NCI-H460 (cell line): ENCODE measurements around the gene MLEC. TPM values are rescaled to one million over a fixed set of nuclear protein-coding genes. Genes with fewer than 3 reads are reported as not detected.
"Not testable (repeated sequence)": the region's sequence is repeated elsewhere in the genome, so short reads cannot be mapped to it uniquely, and the experiment has no call there.

ENCODE experiments used
- DNase-seq: peaks from one replicate; pipeline ENCODE4 v3.0.0-alpha.2; 2016; ENCODE audit warnings: low read depth; ENCODE audit errors: extremely low read depth
- total RNA-seq: library from RNA; depleted of rRNA; stranded (reverse); fragments of >200 nt; shearing (Covaris generic); gene quantifications from 2 replicates; pipeline ENCODE4 v1.2.3, GENCODE V29; 2014

Gene MLEC
- total RNA-seq, 1 experiment from 2014 or later, result 76.6 TPM

DNA sequence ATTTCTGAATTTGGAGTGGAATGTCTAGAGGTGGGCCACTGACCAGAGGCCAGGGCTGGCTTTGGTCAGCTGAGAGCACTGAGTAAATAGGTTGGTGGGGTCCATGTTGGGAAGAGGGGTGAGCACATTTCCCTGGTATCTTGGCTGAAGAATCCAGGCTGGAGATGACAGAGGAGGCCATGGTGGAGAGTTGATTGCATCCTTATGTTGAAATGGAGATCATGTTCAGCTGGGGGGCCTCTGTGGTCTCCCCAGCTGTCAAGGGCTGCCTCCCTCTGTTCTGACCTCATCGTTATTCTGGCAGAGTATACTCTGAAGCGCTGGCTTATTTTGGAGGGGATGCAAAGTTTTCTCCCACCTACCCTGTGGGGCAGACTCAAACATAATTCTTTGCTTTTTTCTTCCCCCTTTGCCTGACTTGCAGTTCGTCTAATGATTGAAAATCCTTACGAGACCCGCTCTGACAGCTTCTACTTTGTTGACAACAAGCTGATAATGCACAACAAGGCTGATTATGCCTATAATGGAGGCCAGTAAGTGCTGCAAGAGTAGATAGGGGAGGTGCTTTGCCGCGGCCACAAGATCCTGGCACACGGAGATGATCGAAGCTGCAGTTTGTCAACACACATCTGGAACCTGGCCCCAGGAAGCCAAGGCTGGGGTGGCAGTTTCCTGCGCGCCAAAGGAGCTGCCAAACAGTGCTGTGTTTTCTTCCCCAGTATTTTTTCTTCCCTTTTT, 32.7 kb downstream of the MLEC start:
- no peak for DNase-seq

DNA sequence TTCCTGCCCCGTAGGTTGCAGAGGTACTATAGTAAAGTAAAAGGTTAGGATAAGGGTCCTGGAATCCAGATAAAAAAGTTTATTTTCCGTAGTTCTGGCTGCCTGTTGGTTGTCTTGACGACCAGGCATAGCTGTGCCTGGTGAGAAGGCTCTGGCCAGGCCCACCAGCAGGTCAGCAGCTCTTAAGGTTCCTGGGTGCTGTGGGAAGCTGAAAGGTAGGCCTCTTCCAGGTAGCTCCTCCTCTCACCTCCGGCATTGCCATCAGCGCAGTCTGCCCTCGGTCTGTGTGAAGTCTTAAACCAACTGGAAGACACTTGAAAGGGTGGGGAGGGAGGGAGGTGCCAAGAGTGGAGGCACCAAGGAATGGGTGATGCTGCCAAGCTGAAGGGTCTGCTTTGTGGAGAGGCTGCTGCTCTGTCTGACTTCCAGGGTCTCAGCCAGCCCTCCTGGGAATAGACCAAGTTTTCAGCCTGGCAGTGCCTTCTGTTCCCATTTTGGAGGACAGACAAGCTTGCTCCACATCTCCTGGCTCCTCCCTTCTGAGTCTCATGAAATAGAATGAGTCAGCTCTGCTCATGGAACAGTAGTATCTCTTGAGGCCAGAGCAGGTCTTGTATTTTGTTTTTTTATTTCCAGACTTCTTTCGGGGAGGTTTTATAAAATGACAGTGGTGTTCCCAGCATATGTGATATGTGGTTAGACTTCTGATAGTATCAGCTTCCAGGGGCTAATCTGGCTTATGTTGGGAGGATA, 33.5 kb downstream of the MLEC start:
- no peak for DNase-seq

DNA sequence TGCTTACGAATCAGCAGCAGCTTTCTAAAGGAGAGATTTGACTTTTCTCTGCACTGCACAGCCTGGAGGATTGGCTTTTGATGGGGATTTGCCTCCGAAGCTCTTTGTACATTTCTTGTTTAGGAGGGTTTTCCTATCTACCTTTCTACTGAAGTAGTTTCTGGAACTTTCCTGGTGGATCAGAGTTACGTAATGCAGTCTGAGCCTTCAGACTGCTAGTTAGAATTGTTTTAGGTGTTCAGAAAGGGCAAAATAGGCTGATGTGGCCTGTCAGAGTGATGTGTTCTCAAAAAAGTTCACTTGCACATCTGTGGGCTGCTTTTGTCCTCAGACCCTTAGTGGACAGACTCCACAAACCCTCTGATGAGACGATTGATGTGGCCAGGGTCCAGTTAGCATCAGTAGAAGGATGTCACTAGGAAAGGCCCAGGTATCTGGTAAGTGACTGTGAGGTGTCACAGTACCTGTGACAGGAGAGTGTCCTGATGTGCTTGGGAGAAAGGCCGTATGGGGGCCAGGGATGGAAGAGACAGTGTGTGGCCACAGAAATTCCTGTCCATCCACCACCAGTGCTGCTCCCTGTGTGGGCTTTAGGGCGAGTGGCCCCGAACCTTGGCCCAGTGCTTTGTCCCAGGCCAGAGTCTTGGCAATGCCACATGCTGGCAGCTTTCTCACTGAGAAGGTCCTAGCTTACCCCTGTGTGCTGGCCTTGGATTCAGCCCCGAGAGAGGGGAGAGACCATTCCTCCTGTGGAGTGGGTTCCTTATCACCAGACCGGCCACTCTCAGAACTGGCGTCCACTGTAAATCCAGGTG, 34.2 kb downstream of the MLEC start:
- no peak for DNase-seq

DNA sequence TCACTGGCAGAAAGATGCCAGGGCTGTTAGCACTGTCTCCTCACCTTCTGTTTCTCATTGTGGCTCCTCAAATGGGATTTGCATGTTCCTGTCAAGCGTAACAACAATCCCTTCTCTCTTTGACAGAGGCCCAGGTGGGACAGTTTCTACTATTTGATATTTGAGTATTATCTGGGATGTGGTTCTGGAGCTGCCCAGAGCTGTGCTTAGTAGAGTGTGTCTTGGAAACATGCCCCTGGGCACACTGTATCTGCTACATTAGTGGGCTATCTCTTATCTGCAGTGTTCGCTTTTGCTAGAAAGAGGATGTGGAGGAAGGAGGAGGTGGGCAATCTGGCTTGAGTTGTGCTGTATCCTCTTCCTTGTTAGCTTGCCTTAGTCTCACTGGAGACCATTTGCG, 34.9 kb downstream of the MLEC start:
- no peak for DNase-seq

DNA sequence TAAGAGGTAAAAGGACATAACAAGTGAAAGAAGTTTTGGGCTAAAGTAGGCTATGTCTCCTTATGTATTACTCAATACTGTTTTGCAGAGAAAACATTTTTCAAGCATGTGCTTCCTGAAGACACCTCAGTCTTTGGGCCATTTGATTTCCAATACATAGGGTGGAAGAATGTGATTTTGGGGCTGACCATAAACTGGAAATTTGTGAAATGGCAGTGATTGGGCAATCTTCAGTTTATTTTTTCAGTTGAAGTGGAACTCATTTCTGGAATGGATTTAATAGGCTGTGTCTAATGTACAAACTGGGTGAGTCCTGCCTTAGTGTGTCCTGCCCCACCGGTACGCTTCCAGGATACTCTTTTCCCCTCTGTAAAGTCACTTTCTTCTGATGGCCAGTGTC, 35.8 kb downstream of the MLEC start:
- DNase-seq, result no peak

DNA sequence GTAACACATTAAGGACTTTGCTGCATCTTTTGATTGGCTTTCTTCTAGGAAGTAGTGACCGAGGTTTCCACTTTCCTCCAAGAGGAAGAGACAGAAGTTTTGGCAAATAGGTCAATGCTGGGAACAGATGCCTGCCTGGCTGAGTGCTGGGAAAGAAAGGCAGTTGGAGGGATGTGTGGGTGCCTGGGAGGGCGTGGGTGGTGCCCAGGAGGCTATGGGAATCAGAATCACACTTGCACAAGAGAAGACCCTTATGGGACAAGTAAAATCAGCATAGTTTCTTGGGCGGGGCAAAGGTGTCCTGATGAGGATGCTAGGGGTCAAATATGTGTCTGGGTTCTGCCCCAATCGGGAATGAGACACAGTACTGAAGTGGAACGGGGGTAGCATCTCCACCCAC, 37.8 kb downstream of the MLEC start:
- DNase-seq, result no peak

DNA sequence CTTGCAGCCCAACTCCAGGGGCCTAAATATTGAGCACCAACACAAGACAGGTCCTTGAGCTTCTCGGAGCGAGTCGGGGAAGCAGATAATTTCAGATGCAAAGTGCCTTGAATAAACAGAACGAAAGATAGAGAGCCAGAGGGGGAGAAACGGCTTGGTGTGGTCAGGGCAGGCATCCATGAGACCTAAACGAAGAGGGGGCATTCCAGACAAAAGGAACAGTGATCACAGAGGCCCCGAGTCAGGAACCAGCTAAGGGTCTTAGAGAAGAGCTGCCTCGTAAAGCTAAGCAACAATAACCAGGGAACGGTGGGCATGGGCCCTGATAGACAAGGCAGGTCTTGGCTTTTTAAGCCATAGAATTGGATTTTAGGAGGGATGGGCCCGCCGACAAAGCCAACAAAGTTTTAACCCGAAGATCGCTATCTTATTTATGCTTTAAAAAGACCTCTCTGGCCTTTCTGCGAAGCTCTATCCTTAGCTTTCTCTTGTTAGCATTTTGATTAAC, 38.3 kb downstream of the MLEC start:
- no peak for DNase-seq

DNA sequence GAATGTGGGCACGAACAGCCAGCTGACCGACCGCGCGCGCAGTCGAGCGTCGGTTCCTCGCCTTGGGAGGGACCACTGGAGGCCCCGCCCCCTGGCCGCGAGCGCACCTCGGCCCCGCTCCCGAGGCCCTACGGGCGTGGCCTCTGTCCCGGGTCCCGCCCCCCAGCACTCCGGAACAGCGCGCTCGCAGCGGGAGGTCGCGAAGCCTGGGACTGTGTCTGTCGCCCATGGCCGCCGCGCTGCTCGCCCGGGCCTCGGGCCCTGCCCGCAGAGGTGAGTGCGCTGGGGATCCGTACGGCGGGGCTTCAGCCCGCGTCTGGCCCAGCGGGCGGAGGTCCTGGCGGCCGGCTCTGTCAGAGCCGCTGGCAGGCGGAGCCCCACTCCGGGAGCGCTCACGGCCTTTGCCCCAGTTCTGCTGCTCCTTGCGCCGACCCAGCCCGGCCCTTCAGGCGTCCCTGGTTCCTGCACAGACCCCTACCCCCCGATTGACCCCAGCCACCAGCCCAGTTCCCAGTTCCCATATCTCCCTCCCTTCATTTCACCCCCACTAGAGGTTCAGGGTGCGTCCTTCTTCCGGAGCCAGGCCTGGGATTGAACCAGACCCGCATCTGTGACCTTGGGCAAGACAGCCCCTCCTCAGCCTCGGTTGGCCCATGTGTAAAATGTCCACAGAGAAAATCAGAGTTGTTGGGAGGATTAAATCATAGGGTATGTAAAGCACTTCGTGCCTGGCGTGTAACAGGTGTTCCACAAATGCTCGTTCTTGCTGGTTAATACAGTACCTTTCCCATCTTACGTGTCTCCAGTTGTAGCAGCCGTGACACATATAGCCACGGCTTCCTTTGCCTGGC, 38.9 kb downstream of the MLEC start, which contains the start of gene ACADS:
Gene ACADS, plus strand, starts transcription at position 168 of the 851 bp plus-strand sequence. Its CDS starts 60 bp downstream, at position 228.
- DNase-seq, result peak; percentile 86

DNA sequence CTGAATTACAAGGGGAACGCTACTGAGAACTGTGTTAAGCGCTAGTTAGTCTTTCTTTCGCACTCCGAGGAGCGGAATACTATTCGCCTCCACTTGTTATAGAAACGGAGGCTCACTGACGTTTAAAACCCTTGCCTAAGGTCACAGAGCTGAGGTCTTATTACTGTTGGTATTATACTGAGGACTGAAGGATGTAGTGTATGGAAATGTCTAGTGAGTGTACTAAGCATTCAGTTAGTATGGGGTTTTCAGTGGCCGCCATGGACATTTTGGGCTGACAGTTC, 39.5 kb downstream of the MLEC start:
- DNase-seq, result no peak

DNA sequence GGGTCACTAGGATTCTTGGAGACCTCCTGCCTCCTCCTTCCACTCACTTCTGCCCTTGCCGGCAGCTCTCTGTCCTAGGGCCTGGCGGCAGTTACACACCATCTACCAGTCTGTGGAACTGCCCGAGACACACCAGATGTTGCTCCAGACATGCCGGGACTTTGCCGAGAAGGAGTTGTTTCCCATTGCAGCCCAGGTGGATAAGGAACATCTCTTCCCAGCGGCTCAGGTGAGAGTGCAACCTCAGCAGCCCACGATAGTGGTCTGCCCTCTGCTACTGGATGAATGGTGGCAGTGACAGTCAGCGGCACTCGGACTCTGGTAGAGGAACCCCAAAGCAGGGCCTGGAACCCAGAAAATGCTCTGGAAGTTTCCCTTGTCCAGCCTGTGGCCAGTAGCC, 40.0 kb downstream of the MLEC start:
- DNase-seq, result no peak

DNA sequence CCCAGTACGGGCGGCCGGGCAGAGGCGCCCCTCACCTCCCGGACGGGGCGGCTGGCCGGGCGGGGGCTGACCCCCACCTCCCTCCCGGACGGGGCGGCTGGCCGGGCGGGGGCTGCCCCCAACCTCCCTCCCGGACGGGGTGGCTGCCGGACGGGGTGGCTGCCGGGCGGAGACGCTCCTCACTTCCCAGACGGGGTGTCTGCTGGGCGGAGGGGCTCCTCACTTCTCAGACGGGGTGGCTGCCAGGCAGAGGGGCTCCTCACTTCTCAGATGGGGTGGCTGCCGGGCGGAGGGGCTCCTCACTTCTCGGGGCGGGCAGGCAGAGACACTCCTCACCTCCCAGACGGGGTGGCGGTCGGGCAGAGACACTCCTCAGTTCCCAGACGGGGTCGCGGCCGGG, 45.2 kb downstream of the MLEC start:
- not testable (repeated sequence) for DNase-seq

DNA sequence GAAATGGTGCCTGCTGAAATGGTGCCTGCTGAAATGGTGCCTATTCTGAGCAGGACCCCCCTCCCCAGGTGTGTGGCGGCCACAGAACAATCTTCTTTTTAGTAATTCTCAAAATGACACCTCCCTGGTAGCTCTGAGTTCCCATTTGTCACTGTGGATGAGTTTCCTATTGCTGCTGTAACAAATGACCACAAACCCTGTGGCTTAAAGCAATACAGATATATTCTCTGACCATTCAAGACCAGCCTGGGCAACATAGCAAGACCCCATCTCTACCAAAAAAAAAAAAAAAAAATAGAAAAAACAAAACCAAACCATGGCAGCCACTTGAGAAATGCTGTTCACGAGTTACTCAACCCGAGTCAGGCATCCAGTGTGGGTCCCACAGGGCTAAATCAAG, 46.6 kb downstream of the MLEC start:
- DNase-seq, result no peak

DNA sequence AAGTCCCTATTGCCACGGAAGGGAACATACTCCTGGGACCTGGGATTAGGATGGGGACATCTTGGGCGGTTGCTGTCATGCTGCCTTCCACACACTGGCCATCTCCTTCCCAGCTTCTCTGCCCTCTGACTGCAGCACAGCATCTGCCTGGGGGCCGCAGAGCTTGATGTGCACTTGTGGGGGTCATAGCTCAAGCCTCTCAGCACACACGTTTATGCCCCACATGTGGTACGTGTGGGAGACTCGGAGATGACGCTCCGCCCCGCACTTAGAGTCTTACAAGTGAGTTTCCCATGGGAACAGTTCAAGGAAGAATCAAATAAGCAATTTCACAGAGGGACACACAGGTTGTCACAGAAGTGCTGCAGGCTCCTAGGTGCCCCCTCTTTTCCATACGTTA, 47.3 kb downstream of the MLEC start:
- DNase-seq, result no peak

DNA sequence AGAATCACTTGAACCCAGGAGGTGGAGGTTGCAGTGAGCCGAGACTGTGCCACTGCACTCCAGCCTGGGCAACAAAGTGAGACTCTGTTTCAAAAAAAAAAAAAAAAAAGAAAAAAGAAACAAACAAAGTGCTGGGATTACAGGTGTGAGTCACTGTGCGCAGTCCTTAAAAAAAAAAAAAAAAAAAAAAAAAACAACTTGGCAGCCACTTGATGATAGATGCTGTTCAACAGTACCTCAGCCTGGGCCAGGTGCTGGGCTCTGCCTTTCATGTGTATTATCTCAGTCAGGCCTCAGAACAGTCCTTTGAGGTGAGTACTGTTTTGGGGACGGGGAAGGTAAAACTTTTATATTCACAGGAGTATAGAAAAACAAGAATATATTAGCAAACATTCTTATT, 48.2 kb downstream of the MLEC start:
- no peak for DNase-seq

DNA sequence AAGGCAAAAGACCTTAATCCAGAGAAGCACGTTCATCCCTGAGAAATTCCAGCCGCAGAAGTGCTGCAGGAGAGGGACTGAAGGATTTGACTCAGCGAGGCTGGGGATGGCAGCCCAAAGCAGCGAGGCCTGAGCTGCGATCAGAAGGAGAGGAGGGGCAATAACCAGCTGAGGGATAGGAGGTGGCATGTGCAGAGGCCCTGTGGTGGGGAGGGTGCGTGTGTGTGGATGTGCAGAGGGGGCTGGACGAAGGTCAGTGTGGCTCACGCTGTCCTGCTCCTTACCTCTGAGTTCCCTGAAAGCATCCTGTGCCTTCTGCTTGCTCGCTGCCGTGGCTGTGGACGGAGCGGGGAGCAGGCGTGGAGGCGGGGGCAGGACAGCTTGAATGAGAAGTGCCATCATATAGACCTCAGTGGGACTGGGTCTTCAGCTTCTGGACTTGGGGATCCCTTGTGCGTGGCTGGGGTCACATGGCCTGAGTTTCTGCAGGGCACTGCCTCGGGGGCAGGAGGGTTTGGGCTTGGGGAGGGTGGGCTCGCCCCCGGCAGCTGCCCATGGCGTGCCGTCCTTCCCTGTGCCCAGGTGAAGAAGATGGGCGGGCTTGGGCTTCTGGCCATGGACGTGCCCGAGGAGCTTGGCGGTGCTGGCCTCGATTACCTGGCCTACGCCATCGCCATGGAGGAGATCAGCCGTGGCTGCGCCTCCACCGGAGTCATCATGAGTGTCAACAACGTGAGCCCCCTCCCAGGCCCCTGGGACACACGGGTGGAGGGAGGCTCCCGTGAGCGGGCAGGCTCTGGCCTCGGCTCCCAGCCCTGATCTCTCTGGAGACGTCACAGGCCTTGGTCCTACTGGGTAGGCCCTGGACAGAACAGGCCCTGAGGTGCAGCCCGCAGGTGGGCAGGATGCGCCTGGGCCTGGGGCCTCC, 49.7 kb downstream of the MLEC start:
- no peak for DNase-seq

DNA sequence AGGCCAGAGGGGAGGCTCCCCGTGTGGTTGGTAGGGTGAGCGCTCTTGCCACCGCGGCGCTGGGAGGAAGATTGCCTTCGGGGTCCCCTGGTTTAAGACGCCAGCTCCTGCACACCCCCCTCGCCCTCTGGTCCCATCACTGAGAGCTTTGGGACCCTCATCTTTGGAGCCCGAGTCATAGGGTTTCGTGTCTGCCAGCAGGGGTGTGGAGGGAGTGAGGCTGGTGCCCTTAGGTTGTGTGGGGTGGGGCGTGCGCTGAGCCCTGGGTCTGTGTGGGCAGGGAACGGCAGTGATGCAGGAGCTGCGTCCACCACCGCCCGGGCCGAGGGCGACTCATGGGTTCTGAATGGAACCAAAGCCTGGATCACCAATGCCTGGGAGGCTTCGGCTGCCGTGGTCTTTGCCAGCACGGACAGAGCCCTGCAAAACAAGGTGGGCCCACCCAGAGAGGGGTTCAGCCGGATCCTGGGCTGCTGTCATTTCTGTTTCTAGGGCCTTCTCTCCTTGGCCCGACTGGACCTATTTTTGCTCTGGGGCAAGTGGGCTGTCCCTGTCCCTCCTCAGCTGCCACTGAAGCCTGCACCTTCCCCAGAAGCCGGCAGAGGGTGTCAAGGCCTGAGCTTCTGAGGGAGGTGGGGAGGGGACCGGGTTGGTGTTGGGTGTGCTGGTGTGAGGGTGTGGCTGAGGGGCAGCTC, 50.8 kb downstream of the MLEC start:
- DNase-seq, result no peak

DNA sequence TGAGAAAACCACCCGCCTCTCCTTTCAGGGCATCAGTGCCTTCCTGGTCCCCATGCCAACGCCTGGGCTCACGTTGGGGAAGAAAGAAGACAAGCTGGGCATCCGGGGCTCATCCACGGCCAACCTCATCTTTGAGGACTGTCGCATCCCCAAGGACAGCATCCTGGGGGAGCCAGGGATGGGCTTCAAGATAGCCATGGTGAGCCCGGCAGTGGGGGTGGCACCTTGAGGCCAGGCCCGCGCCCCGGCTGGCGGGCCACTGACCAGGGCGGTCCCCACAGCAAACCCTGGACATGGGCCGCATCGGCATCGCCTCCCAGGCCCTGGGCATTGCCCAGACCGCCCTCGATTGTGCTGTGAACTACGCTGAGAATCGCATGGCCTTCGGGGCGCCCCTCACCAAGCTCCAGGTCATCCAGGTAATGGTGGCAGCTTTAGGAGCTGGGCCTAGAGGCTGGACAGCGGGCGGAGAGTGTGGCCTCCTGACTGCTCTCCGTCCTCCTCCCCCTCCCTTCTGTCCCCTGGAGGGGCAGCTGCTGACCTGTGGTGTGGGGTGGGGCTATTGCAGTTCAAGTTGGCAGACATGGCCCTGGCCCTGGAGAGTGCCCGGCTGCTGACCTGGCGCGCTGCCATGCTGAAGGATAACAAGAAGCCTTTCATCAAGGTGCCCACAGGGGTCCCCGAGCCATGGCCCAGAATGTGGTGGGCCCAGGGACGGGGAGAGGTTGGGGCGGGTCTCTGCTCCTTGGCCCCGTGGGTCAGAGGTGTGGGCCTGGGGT, 51.5 kb downstream of the MLEC start:
- no peak for DNase-seq
